GM21381 (cell line): Measurements from ENCODE around the gene SPIRE2.
"Not testable (repeated sequence)": the region's sequence is repeated elsewhere in the genome, so short reads cannot be mapped to it uniquely, and the experiment has no call there.

ENCODE experiments used
- ATAC-seq: cut with Tn5 transposase; IDR thresholded peaks from one replicate; pipeline ENCODE4 v1.9.1; 2021; ENCODE audit warnings: mild to moderate bottlenecking, moderate library complexity; ENCODE audit not compliant: unreplicated experiment

Gene SPIRE2, protein sequence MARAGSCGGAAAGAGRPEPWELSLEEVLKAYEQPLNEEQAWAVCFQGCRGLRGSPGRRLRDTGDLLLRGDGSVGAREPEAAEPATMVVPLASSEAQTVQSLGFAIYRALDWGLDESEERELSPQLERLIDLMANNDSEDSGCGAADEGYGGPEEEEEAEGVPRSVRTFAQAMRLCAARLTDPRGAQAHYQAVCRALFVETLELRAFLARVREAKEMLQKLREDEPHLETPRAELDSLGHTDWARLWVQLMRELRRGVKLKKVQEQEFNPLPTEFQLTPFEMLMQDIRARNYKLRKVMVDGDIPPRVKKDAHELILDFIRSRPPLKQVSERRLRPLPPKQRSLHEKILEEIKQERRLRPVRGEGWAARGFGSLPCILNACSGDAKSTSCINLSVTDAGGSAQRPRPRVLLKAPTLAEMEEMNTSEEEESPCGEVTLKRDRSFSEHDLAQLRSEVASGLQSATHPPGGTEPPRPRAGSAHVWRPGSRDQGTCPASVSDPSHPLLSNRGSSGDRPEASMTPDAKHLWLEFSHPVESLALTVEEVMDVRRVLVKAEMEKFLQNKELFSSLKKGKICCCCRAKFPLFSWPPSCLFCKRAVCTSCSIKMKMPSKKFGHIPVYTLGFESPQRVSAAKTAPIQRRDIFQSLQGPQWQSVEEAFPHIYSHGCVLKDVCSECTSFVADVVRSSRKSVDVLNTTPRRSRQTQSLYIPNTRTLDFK

DNA sequence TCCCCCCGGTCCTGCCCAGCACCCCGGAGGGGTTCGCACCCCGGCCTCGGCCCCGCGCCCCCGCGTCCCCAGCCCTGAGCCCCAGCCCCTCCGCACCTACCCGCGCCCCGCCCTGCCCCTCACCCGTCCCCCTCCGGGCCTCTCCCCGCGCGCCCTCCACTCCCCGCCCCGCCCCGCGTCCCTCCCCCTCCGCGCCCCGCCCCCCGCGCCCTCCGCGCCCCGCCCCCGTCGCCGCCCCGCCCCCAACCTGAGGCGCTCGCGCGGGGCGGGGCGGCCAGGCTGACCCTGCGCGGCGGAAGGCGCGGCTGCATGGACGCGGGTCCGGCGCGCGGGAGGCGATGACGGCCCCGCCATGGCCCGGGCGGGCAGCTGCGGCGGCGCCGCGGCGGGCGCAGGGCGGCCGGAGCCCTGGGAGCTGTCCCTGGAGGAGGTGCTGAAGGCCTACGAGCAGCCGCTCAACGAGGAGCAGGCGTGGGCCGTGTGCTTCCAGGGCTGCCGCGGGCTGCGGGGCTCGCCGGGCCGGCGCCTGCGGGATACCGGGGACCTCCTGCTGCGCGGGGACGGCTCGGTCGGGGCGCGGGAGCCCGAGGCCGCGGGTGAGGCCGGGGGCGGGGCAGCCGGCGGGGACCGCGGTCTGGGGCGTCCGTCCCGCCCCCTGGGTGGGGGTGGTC, at the start of gene SPIRE2:
TSS of gene SPIRE2 (plus strand) at position 277 of the 671 bp plus-strand sequence. CDS start at position 353, 76 bp downstream.
- no peak for ATAC-seq

DNA sequence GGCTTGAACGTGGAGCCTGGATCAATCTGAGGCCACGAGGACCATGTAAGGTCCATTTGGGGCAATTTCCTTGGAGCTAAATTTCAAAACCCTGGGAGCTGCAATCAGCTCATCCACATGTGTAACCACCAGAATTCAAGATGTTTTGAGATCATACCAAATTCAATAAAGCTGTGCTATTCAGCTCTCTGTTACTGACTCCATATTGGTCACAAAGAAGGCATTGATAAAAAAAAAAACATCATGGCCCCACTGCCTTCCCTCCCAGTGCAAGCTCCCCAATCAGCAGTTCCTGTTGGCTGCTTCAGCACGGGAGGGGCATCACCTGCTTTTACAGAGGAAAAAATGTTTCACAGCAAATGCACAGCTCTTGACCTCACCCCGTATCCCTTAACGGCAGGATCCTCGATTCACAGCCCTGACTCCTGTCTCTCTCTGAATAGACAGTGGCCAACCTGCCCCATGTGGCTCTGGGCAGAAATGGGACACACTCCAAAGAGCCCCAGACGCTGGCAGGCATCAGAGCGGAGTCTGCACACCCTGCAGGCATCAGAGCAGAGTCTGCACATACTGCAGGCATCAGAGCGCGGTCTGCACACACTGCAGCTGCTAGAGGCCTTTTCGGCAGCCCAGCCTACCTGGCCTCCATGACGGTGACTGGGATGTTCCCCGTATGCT, 48.9 kb upstream of the SPIRE2 start:
- no peak for ATAC-seq

DNA sequence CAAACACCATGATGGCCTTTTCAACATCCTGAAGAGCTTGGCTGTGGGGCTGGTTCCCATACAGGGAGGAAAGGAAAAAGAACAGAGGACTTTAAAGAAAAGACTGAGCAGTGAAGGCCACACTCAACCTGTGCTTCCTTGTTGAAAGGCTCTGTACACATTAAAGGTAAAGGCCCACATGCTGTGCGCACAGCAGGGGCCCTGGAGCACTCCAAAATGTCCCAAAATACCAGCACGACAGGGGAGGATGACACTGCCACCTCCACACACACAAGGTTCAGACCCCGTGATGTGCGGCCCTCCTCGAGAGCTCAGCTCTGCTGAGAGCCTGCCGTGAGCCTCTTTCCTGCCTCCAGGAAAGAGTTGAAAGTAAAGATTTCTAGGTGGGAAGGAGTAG, 48.4 kb upstream of the SPIRE2 start:
- no peak for ATAC-seq

DNA sequence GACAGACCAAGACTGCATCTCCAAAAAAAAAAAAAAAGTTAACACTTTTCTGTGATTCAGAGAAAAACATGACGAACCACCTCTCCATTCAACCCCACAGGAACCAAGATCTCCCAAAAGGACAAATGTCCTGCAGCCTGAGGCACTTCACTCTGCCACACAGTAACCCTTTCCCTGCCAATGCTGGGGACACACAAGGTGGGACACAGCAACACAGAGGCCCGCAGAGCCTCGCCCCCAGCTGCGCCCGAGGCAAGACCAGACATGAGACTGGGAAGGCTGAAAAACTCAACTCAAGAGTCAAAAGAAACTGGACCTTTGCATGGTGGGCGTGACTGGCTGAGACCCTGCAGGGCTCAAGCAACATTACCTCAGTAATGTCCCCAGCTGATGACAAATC, 45.8 kb upstream of the SPIRE2 start:
- ATAC-seq: no peak

DNA sequence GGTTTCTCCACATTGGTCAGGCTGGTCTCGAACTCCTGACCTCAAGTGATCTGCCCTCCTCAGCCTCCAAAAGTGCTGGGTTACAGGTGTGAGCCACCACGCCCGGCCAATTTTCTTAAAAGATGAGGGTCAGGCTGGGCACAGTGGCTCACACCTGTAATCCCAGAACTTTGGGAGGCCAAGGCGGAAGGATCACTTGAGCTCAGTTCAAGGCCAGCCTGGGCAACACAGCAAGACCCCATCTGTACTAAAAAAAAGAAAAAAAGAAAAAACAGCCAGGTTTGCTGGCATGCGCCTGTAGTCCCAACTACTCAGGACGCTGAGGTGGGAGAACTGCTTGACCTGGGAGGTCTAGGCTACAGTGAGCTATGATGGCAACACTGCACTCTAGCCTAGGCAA, 44.3 kb upstream of the SPIRE2 start:
- ATAC-seq: not testable (repeated sequence)

DNA sequence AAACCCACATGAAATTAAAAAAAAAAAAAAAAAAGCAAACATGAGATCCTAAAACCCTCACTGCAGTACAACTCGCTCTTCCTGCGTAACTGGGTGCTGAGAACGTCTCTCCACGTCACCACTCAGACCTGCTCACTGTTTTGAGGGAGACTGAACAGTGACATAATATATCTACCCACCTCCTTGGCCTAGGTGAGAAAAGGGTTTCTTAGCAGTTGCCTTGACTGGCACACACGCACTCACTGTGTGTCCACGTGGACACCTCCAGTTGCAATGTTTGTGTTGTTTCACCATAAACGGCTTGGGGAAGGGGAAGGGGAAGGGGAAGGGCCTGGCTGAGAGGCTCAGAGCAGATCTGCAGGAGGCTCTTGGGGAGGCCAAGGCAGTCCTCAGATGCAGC, 43.9 kb upstream of the SPIRE2 start:
- ATAC-seq: no peak

DNA sequence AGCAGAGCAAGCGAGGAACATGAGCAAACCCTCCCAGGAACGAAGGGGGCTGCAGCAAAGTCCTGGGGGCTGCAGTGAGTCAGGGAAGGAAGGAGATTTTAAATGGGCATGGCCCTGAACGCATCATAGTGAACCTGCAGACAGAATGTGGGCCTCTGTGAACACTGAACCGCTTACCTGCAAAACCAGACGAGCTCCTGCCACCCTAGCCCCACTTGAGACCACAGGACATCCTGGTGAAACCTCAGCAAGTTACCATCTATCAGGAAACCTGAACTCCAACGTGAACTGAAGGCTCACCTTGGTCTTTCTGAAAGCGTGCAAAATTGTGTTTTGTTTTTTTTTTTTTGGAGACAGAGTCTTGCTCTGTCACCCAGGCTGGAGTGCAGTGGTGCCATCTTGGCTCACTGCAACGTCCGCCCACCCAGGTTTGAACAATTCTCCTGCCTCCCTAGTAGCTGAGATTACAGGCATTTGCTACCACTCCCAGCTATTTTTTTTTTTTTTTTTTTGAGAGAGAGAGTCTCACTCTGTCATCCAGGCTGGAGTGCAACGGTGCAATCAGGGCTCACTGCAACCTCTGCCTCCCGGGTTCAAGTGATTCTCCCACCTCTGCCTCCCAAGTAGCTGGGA, 42.6 kb upstream of the SPIRE2 start:
- ATAC-seq: no peak

DNA sequence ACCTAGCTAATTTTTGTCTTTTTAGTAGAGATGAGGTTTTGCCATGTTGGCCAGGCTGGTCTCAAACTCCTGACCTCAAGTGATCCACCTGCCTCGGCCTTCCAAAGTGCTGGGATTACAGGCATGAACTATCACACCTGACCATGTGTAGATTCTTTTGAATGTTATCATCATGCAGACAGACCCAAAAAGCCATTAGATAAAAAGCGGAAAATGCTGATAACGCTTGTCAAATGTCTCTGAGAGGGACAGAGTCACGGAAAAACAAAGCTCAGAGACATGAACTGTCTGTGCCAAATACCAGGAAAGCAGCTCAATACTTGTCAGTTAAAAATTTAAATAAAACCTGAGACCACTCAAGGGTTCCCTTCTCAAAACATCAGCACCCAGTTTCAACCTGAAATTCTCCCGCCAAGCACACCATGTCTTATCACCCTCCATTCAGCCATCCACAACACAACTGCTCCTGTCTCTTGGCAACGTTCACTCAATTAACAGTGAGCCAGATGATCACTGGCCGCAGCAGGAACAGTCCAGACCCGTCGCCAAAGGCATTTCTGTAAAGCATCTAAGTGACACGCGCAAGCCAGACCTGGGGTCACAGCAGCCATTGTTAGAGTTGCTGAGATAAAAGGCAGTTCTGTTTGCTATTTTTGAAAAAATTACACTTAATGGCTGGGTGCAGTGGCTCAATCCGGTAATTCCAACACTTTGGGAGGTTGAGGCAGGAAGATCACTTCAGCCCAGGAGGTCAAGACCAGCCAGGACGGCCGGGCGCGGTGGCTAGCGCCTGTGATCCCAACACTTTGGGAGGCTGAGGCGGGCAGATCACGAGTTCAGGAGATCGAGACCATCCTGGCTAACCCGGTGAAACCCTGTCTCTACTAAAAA, 41.6 kb upstream of the SPIRE2 start:
- no peak for ATAC-seq

DNA sequence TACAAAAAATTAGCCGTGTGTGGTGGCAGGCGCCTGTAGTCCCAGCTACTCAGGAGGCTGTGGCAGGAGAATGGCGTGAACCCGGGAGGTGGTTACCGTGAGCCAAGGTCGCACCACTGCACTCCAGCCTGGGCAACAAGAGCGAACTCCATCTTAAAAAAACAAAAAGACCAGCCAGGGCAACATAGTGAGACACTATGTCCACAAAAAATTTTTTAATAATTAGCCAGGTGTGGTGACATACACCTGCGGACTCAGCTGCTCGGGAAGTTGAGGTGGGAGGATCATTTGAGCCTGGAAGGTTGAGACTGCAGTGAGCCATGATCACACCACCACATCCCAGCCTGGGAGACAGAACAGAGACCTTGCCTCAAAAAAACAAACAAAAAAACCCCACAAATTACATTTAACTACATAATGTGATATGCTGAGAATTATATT, 40.9 kb upstream of the SPIRE2 start:
- no peak for ATAC-seq

DNA sequence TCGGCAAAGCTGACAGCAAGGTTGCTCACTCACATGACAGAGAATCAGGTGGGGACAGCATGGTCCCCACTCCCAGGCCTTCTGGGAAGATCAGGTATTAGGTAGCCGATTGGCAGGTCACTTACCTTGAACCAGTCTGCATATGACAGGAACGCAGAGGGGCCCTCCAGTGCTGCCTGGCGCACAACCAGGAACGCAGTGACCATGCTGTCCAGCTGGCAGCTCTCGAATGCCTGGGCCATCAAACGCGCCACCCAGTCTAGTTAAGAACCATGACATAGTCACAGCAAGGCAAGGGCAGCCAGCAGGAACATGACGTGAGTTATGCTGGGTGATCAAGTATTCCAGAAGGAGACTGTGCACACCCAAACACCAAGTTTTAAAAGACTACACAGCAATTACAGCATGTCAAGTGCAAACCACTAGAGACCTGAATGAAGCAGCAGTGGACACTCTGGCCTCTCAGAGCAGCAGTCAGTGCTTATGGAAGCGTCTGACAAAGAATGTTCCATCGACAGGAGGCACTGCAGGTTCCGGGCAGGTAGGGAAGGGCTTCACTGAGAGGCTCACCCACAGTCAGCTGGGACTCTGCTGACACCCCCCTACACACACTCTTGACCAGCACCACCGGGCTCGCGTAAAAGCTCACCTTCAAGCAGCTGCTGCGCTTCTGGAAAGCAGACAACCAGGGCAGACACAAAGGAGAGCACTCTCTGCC, 36.8 kb upstream of the SPIRE2 start:
- no peak for ATAC-seq

DNA sequence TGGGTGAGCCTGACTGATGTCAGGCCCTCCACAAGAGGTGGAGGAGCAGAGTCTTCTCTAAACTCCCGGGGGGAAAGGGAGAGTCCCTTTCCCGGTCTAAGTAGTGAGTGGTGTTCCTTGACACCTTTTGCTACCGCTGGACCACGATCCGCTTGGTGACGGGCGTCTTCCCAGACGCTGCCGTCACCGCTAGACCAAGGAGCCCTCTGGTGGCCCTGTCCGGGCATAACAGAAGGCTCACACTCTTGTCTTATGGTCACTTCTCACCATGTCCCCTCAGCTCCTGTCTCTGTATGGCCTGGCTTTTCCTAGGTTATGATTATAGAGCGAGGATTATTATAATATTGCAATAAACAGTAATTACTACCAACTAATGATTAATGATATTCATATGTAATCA, 35.2 kb upstream of the SPIRE2 start:
- ATAC-seq: not testable (repeated sequence)

DNA sequence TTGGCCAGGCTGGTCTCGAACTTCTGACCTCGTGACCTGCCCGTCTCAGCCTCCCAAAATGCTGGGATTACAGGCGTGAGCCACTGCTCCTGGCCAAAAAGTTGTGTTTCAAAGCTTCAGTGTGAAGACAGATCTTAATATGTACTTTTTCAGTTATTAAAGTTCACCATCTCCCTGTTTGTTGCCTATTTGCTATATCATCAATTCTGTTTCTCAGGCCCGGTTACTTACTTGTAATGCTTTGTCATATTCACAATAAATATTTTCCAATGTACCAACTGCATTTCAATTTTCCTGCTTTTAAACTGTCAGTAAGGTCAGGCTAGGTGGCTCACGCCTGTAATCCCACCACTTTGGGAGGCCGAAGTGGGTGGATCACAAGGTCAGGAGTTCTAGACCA, 34.3 kb upstream of the SPIRE2 start:
- ATAC-seq: no peak

DNA sequence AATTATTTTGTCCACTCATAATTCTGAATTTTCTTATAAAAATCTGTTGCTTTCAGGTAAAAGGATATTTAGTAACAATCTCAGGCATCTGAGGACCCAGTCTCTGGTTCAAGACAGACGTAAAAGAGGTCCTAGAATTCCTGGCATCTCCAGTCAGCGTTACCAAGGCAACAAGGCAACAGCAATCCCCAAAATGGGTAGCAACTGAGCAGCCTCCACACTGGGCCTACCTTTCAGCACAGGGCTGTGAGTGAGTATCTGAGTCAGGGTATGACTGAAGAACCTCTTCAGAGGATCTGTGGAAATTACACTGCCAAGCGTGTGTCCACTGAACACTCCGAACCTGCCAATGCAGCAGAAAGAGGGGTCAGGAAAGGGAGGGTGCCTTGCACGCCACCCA, 32.6 kb upstream of the SPIRE2 start:
- no peak for ATAC-seq

DNA sequence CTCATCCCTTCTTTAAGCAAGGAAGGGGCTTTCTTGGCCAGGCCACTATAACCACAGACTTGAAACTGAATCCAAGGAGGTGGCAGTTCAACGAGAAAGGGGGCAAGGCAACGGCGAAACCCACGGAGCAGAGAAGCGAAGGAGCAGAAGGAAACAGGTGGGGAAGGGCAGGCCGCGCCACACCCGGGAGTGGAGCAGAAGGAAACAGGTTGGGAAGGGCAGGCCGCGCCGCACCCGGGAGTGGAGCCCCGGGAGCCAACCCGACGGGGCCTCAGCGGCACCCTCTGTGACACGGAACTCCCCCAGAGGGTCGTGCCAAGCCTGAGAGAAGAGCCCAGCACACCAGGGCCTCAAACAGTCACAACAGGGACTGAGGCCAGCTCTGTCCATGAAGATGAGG, 32.2 kb upstream of the SPIRE2 start:
- no peak for ATAC-seq

DNA sequence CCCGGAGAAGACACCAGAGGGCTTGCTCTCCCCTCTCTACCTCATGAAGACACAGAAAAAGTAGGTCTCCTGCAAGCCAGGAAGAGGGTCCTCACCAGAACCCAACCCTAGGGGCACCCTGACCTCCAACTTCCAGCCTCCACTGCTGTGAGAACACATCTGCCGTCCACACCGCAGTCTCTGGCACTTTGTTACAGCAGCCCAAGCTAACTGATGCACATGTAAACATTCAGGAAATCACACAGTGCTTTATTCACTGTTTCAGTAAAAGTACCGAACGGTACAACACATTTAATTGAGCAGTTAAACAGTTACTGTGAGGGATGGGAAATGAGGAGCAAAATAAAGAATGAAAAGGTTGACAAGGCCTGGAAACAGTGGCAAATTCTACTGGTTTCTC, 30.1 kb upstream of the SPIRE2 start:
- no peak for ATAC-seq

DNA sequence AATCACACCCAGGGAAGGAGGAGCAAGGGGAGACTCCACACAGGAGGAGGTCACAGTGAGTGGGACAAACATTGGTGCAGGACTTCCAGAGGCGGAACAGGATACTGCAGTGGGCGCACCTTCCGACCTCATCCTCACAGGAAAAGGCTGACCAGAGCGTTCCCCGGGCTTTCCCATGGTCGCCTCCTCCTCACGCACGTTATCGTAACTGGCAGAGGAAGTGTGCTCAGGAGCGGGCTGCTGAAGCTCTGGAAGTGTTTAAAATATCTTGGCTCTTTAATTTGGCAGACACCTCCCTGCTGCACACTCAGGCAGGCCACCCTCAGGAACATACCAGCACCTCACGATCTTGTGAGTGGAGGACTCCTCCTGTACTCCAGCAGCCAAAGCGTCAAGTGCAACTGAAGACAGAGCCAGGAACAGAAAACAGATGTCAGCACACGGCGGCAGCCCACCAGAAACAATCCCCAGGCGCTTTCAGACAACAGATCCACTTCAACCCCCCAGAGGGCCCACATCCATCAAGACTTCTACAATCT, 29.4 kb upstream of the SPIRE2 start:
- no peak for ATAC-seq

DNA sequence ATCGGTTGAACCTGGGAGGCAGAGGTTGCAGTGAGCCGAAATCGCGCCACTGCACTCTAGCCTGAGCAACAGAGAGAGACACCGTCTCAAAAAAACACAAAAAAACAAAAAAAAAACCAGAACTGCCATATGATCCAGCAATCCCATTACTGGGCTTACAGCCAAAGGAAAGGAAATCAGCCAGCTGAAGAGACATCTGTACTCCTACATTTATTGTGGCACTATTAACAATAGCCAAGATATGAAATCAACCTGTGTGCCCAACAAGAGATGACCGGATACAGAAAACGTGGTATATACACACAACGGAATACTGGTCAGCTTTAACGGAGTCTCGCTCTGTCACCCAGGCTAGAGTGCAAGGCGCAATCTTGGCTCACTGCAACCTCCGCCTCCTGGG, 26.5 kb upstream of the SPIRE2 start:
- no peak for ATAC-seq

DNA sequence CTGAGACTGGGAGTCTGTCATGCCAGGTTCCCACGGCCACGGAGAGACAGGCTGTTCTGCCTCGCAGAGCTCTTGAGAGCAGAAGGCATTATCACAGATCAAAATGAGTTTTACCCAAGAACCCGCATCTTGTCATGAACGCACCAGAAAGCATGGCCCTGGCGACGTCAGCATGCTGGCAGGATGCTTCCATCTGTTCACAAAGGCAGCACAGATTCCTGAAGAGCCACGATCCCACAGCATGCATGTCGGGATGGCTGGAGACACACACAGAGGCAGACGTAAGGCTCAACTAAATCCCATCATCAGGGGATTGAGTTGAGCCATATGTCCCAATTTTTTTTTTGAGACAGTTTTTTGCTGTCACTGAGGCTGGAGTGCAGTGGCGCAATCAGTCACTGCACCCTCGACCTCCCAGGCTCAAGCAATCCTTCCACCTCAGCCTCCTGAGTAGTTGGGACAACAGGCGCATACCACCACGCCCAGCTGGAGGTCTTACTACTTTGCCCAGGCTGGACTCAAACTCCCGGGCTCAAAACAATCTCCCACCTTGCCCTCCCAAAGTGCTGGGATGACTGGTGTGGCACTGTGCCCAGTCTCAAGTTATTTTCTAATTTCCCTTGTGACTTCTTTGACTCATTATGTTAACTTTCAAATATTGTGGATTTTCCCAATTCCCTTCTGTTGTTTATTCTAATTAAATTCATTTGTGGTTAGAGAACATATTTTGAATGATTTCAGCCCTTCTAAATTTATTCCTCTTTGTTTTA, 23.0 kb upstream of the SPIRE2 start:
- ATAC-seq: no peak
